Mesenchymal stem cell (in vitro differentiated cells and primary cell): ENCODE results near the gene CSNK2A1.
A peak's percentile ranks its signal among the peaks of the same experiment; 100 is the strongest.

Experiments
- DNase-seq: peaks from one replicate; pipeline ENCODE4 v3.0.0-alpha.2; 2013
- H2AFZ ChIP-seq: one replicate; pipeline ENCODE4 v1.6.1; 2013; ENCODE audit warnings: low read depth, mild to moderate bottlenecking, control low read depth, inconsistent platforms, low read length, moderate library complexity
- H2AK5ac ChIP-seq: 2 replicates; pipeline ENCODE4 v1.6.1; 2013; ENCODE audit warnings: low read length, moderate library complexity, mild to moderate bottlenecking, inconsistent platforms; ENCODE audit not compliant: severe bottlenecking
- H2BK120ac ChIP-seq: one replicate; pipeline ENCODE4 v1.6.1; 2013; ENCODE audit warnings: low read depth, mild to moderate bottlenecking, inconsistent platforms, low read length, moderate library complexity
- H2BK12ac ChIP-seq, 2 experiments: one replicate each; pipeline ENCODE4 v1.6.1; 2013; ENCODE audit warnings: inconsistent platforms in 2 of 2, low read length in 2 of 2, mild to moderate bottlenecking in 2 of 2, moderate library complexity in 2 of 2, control low read depth in 1 of 2
- H2BK15ac ChIP-seq: one replicate; pipeline ENCODE4 v1.6.1; 2013; ENCODE audit warnings: mild to moderate bottlenecking, low read depth, inconsistent platforms; ENCODE audit not compliant: poor library complexity, severe bottlenecking
- H2BK5ac ChIP-seq: 2 replicates; pipeline ENCODE4 v1.6.1; 2013; ENCODE audit warnings: low read depth, mild to moderate bottlenecking, low read length, control low read depth, inconsistent platforms; ENCODE audit not compliant: poor library complexity, severe bottlenecking
- H3K14ac ChIP-seq, 2 experiments: one replicate each; pipeline ENCODE4 v1.6.1; 2013; ENCODE audit warnings: inconsistent platforms in 2 of 2, low read length in 2 of 2, control low read depth in 1 of 2, mild to moderate bottlenecking in 1 of 2, moderate library complexity in 1 of 2
- H3K18ac ChIP-seq, 2 experiments: one replicate each; pipeline ENCODE4 v1.6.1; 2013; ENCODE audit warnings: inconsistent platforms in 2 of 2, low read length in 2 of 2, control low read depth in 1 of 2, low read depth in 1 of 2, mild to moderate bottlenecking in 1 of 2
- H3K23ac ChIP-seq, 2 experiments: one replicate each; pipeline ENCODE4 v1.6.1; 2013; ENCODE audit warnings: inconsistent platforms in 2 of 2, low read length in 2 of 2, mild to moderate bottlenecking in 2 of 2, moderate library complexity in 2 of 2, control low read depth in 1 of 2
- H3K27ac ChIP-seq: 2 replicates; pipeline ENCODE4 v1.5.1; 2013; ENCODE audit warnings: mild to moderate bottlenecking, moderate library complexity, low read length, control low read depth, inconsistent platforms; ENCODE audit not compliant: poor library complexity, severe bottlenecking
- H3K27me3 ChIP-seq, 2 experiments: 2 replicates each; pipeline versions ENCODE4 v1.6.1 to v1.7.0; 2013; ENCODE audit warnings: low read length in 2 of 2, mild to moderate bottlenecking in 2 of 2, moderate library complexity in 2 of 2, control low read depth in 1 of 2, inconsistent platforms in 1 of 2; ENCODE audit not compliant: control insufficient read depth in 1 of 2, insufficient read depth in 1 of 2
- H3K36me3 ChIP-seq, 2 experiments: 2 replicates each; pipeline versions ENCODE4 v1.6.1 to v1.7.0; 2013; ENCODE audit warnings: low read length in 2 of 2, control low read depth in 1 of 2, inconsistent platforms in 1 of 2, low read depth in 1 of 2, mild to moderate bottlenecking in 1 of 2; ENCODE audit not compliant: insufficient read depth in 2 of 2, control insufficient read depth in 1 of 2
- H3K4ac ChIP-seq, 2 experiments: one replicate each; pipeline ENCODE4 v1.6.1; 2013; ENCODE audit warnings: inconsistent platforms in 2 of 2, low read length in 2 of 2, mild to moderate bottlenecking in 2 of 2, moderate library complexity in 2 of 2, control low read depth in 1 of 2, low read depth in 1 of 2
- H3K4me1 ChIP-seq: 2 replicates; pipeline ENCODE4 v1.6.1; 2013; ENCODE audit warnings: low read depth, low read length, control low read depth; ENCODE audit not compliant: control insufficient read depth, insufficient read depth
- H3K4me2 ChIP-seq: 2 replicates; pipeline ENCODE4 v1.6.1; 2013; ENCODE audit warnings: low read length, mild to moderate bottlenecking, inconsistent platforms; ENCODE audit not compliant: poor library complexity, severe bottlenecking
- H3K4me3 ChIP-seq, 2 experiments: 2 replicates each; pipeline versions ENCODE4 v1.5.1 to v1.7.0; 2013; ENCODE audit warnings: low read length in 2 of 2, mild to moderate bottlenecking in 2 of 2, control low read depth in 1 of 2, low read depth in 1 of 2; ENCODE audit not compliant: insufficient read depth in 1 of 2
- H3K79me1 ChIP-seq: replicated peaks from 2 replicates; pipeline ENCODE4 v1.6.1; 2013; ENCODE audit warnings: mild to moderate bottlenecking, control low read depth, low read length, inconsistent platforms; ENCODE audit not compliant: poor library complexity, severe bottlenecking
- H3K9ac ChIP-seq: 2 replicates; pipeline ENCODE4 v1.7.0; 2013; ENCODE audit warnings: mild to moderate bottlenecking, low read length, moderate library complexity
- H3K9me3 ChIP-seq: 2 replicates; pipeline ENCODE4 v1.7.0; 2013; ENCODE audit warnings: mild to moderate bottlenecking, low read length; ENCODE audit not compliant: control insufficient read depth
- H4K8ac ChIP-seq: one replicate; pipeline ENCODE4 v1.6.1; 2013; ENCODE audit warnings: inconsistent platforms, mild to moderate bottlenecking, low read length, moderate library complexity
- H4K91ac ChIP-seq: one replicate; pipeline ENCODE4 v1.6.1; 2013; ENCODE audit warnings: mild to moderate bottlenecking, low read length, inconsistent platforms
- whole genome bisulfite sequencing: methylation state at CpG from one replicate; pipeline ENCODE4 v1.1.7; 2013; ENCODE audit warnings: mixed read lengths; 5-methylcytosine and 5-hydroxymethylcytosine counted together

The CSNK2A1 gene

DNA sequence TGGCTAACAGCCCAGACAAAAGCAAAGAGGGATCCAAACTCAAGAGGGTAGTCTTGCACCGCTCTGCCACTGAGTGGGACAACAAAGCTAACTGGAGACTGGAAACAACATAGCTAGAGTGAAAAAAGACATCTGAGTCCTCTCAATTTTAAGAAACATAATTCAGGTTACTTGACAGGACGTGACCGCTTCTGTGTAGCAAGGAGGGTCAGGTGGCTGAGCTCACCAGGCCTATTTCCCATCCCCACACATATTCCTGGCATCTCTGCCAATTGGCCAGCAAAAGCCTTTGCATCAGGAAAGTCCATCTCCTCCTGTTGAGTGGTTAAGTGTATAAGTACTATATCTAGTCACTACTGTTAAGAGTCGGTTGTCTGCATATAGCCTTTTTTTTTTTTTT, 55.9 kb downstream of the CSNK2A1 start:
- no peak overlapping the region for H2AK5ac ChIP-seq
- no peak overlapping the region for H3K9ac ChIP-seq
- no peak overlapping the region for H3K23ac ChIP-seq
- H2BK5ac ChIP-seq = no peak overlapping the region
- H3K4me1 ChIP-seq = no peaks in the 10 kb centered on the region
- H3K4me3 ChIP-seq = no peak overlapping the region
- H2BK120ac ChIP-seq = no peak overlapping the region
- H3K27ac ChIP-seq = no peak overlapping the region
- H3K4ac ChIP-seq = no peak overlapping the region
- H2AFZ ChIP-seq = no peak overlapping the region
- H3K9me3 ChIP-seq = no peaks in the 10 kb centered on the region
- no peak overlapping the region for H3K18ac ChIP-seq
- no peak overlapping the region for H2BK12ac ChIP-seq
- H3K14ac ChIP-seq = no peak overlapping the region
- peaks cover 14% of the 10 kb centered on the region for H3K79me1 ChIP-seq
- no peak overlapping the region for H2BK15ac ChIP-seq
- DNase-seq = no peak
- peaks cover 29 to 90% of the 10 kb centered on the region in 2 experiments for H3K36me3 ChIP-seq
- no peak overlapping the region for H4K8ac ChIP-seq
- no peak overlapping the region for H4K91ac ChIP-seq
- H3K27me3 ChIP-seq = no peaks in the 10 kb centered on the region
- WGBS = 100% methylated on average over 4 of the region's 4 CpGs
- H3K4me2 ChIP-seq = no peak overlapping the region

DNA sequence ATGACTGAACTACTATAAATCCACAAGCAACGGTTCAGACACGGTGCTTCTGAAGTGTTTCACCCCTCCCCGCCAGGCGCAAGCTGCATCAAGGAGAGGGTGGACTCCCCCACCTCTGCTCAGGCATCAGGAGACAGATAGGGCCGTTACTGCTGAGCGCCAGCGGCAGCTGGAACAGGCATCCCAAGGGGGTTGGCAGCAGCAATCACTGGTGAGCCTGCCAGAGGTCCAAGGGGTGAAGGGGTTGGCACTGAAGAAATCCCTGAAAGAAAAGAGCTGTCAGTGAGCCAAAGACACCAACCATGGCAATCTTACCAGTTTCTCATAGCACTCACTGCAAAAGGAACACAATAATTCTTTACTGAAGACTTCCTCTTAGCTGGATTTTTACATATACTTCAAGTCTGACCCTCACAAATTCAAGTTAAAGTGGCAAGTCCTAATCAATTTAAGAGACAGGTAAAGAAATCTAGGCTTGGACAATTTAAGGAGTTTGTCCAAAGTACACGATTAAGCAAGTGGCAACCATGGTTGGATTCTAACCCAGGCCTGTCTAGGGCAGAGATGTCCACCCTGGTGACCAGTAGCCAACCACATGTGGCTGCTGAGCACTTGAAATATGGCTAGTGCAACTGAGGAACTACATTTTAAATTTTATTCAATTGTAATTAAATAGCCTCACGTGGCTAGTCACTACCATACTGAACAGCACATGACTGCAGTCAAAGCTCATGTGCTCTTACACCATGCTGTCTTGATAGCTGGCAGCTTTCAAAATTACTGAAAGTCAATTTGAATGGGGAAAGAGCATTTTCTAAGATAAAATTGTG, 59.6 kb downstream of the CSNK2A1 start:
- Histone ChIP-seq H2BK5ac (no peak overlapping the region), H3K4me1 (no peaks in the 10 kb centered on the region), H3K4me2 (no peak overlapping the region), H3K27ac (no peak overlapping the region), H3K18ac (no peak overlapping the region), H4K91ac (no peak overlapping the region), H3K4me3 (no peak overlapping the region), H2BK120ac (no peak overlapping the region), H3K79me1 (peaks cover 15% of the 10 kb centered on the region), H4K8ac (no peak overlapping the region), H3K4ac (no peak overlapping the region), H2BK12ac (no peak overlapping the region), H2AFZ (no peak overlapping the region), H3K23ac (no peak overlapping the region), H2AK5ac (no peak overlapping the region), H3K9ac (no peak overlapping the region), H2BK15ac (no peak overlapping the region), H3K14ac (peak overlapping the region in 1 of 2 experiments; percentile 35), H3K36me3 (peaks cover 26 to 85% of the 10 kb centered on the region in 2 experiments), H3K9me3 (no peaks in the 10 kb centered on the region), H3K27me3 (no peaks in the 10 kb centered on the region)
- DNase-seq = no peak
- 100% methylated on average over 8 of the region's 9 CpGs for WGBS

DNA sequence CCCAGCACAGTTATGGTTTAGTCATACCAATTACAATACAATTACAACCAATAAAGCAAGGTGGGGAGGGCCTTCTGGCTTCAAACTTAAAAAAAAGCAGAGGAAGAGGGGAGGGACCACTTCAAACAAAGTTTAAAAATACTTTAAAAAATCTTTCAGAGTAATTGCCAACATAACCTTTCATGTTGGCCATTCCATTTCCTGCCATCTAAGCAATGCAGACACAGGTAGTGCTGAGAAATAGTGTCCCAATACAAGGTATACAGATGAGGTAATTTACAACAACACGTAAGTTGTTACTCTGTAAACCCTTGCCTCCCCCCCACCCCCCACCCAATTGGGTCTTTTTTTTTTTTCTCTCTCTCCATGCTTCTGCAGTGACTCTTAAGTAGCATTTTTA, 62.4 kb downstream of the CSNK2A1 start:
- no peak overlapping the region for H2AK5ac ChIP-seq
- H4K91ac ChIP-seq = no peak overlapping the region
- H3K14ac ChIP-seq = no peak overlapping the region
- no peak overlapping the region for H2BK120ac ChIP-seq
- H3K4me3 ChIP-seq = no peak overlapping the region
- no peak overlapping the region for H3K23ac ChIP-seq
- no CpG with 5 or more reads among the region's 1 CpG for WGBS
- no peak overlapping the region for H3K4ac ChIP-seq
- H2BK12ac ChIP-seq = no peak overlapping the region
- H3K9ac ChIP-seq = no peak overlapping the region
- H3K4me1 ChIP-seq = no peaks in the 10 kb centered on the region
- H4K8ac ChIP-seq = no peak overlapping the region
- no peaks in the 10 kb centered on the region for H3K27me3 ChIP-seq
- H3K79me1 ChIP-seq = peaks cover 30% of the 10 kb centered on the region
- no peak overlapping the region for H2AFZ ChIP-seq
- H3K4me2 ChIP-seq = no peak overlapping the region
- H2BK15ac ChIP-seq = no peak overlapping the region
- no peak overlapping the region for H2BK5ac ChIP-seq
- H3K18ac ChIP-seq = no peak overlapping the region
- H3K36me3 ChIP-seq = peaks cover 37 to 61% of the 10 kb centered on the region in 2 experiments
- DNase-seq = no peak
- H3K27ac ChIP-seq = no peak overlapping the region
- H3K9me3 ChIP-seq = no peaks in the 10 kb centered on the region

DNA sequence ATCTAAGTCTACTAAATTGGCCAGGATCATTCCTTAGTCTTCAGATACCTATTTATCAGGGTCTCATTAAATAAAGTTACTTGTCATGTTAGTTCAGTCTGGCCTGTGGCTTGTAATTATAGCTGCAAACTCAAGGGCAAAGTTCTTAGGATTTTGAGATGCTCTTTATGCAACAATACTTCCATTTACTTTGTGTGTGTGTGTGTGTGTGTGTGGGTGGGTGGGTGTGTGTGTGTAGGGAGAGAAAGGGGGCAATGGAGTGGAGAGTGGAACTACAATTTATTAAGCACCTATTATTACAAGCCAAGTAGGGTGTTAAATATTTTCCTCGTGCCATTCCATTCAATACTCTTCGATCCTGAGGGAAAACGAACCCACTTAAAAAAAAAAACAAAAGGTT, 63.5 kb downstream of the CSNK2A1 start:
- no peak overlapping the region for H4K8ac ChIP-seq
- WGBS = 91% methylated on average over 3 of the region's 3 CpGs
- DNase-seq = no peak
- no peaks in the 10 kb centered on the region for H3K27me3 ChIP-seq
- no peaks in the 10 kb centered on the region for H3K4me1 ChIP-seq
- H3K27ac ChIP-seq = no peak overlapping the region
- H4K91ac ChIP-seq = no peak overlapping the region
- H2BK12ac ChIP-seq = no peak overlapping the region
- H3K23ac ChIP-seq = no peak overlapping the region
- no peak overlapping the region for H3K9ac ChIP-seq
- no peak overlapping the region for H3K4me3 ChIP-seq
- no peak overlapping the region for H3K4ac ChIP-seq
- H2BK120ac ChIP-seq = no peak overlapping the region
- no peak overlapping the region for H2BK5ac ChIP-seq
- H3K18ac ChIP-seq = no peak overlapping the region
- no peaks in the 10 kb centered on the region for H3K9me3 ChIP-seq
- H2AK5ac ChIP-seq = no peak overlapping the region
- peaks cover 41 to 50% of the 10 kb centered on the region in 2 experiments for H3K36me3 ChIP-seq
- H2BK15ac ChIP-seq = no peak overlapping the region
- no peak overlapping the region for H2AFZ ChIP-seq
- H3K4me2 ChIP-seq = no peak overlapping the region
- H3K14ac ChIP-seq = no peak overlapping the region
- H3K79me1 ChIP-seq = peaks cover 30% of the 10 kb centered on the region
